ENCODE results near the gene SLC27A5. TPM values are rescaled to one million over a fixed set of nuclear protein-coding genes. Genes with fewer than 3 reads are reported as not detected.

SLC27A5 gene
- total and polyA plus RNA-seq, 9 of the 15 experiments (the other 6 are each of a cell fraction or from before 2014, with no cell fraction given): 42.2 to 318 (median 64.7) TPM

DNA sequence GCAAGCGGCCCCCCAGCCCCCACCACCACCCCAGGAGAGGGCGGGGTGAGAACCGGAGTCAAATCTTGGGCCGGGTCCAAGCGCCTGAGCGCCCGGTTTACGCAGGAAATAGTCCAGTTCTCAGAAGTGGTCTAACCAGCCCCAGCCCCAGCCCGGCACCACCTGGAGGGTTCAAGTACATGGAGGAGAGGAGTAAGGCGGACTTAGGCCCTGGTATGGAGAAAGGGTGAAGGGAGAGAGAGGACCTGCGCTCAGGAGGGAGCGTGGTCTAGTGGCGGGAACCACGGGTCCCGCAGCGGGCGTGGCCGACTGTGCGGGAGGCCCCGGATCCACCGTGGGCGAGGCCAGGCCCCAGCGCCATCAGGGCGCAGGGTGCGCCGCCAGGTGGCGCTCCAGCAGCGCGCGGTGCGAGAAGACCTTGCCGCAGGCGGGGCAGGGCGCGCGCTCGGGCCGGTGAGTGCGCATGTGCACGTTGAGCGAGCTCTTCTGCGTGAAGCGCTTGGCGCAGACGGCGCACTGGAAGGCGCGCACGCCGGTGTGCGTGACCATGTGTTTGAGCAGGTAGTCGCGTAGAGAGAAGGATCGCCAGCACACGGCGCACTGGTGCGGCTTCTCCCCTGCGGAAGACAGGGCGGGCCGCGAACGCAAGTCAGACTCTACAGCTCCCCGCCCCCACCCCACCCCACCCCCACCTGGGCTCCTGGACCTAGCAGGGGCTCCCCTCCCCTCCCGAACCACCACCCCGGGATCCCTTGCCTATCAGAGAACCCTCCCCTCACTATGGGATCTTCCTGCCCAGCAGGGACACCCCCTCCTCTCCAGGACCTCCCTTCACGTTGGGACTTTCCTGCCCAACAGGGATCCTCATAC is 2.1 kb upstream of the SLC27A5 start (continued):
- TF ChIP-seq, protein P1, sequence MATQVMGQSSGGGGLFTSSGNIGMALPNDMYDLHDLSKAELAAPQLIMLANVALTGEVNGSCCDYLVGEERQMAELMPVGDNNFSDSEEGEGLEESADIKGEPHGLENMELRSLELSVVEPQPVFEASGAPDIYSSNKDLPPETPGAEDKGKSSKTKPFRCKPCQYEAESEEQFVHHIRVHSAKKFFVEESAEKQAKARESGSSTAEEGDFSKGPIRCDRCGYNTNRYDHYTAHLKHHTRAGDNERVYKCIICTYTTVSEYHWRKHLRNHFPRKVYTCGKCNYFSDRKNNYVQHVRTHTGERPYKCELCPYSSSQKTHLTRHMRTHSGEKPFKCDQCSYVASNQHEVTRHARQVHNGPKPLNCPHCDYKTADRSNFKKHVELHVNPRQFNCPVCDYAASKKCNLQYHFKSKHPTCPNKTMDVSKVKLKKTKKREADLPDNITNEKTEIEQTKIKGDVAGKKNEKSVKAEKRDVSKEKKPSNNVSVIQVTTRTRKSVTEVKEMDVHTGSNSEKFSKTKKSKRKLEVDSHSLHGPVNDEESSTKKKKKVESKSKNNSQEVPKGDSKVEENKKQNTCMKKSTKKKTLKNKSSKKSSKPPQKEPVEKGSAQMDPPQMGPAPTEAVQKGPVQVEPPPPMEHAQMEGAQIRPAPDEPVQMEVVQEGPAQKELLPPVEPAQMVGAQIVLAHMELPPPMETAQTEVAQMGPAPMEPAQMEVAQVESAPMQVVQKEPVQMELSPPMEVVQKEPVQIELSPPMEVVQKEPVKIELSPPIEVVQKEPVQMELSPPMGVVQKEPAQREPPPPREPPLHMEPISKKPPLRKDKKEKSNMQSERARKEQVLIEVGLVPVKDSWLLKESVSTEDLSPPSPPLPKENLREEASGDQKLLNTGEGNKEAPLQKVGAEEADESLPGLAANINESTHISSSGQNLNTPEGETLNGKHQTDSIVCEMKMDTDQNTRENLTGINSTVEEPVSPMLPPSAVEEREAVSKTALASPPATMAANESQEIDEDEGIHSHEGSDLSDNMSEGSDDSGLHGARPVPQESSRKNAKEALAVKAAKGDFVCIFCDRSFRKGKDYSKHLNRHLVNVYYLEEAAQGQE (IDR thresholded peaks at IDR 0.05; ENCODE audit: borderline replicate concordance): peak; percentile 71
- TF ChIP-seq, protein P1 (CRISPR knock-in tag; IDR thresholded peaks at IDR 0.05; ENCODE audit: low read depth): peak; percentile 51; the same call in 1 of the 2 replicates
- TF ChIP-seq, protein P2, sequence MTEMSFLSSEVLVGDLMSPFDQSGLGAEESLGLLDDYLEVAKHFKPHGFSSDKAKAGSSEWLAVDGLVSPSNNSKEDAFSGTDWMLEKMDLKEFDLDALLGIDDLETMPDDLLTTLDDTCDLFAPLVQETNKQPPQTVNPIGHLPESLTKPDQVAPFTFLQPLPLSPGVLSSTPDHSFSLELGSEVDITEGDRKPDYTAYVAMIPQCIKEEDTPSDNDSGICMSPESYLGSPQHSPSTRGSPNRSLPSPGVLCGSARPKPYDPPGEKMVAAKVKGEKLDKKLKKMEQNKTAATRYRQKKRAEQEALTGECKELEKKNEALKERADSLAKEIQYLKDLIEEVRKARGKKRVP (CRISPR knock-in tag; IDR thresholded peaks at IDR 0.05): no peak
- TF ChIP-seq ZNF24 (IDR thresholded peaks at IDR 0.05) (peak; percentile 90), PHF8 (IDR thresholded peaks at IDR 0.05; ENCODE audit: borderline replicate concordance, low read length) (peak; percentile 54; the same call in 1 of the 2 replicates), EGR1 (conservative IDR thresholded peaks at IDR 0.05) (peak; percentile 60), ATF7 (IDR thresholded peaks at IDR 0.05) (peak; percentile 76), ZNF124 (CRISPR knock-in tag; IDR thresholded peaks at IDR 0.05) (no peak), PTBP1 (IDR thresholded peaks at IDR 0.05; ENCODE audit: low read depth, low read length) (0 out of 2 replicates have a peak, but pooled peaks have one; percentile 17), NFRKB (IDR thresholded peaks at IDR 0.05; ENCODE audit: low read depth) (0 out of 2 replicates have a peak, but pooled peaks have one; percentile 40), NCOA6 (IDR thresholded peaks at IDR 0.05) (peak; percentile 59; the same call in 1 of the 2 replicates), EP400 (IDR thresholded peaks at IDR 0.05) (peak; percentile 87)
- TF ChIP-seq, protein P3, sequence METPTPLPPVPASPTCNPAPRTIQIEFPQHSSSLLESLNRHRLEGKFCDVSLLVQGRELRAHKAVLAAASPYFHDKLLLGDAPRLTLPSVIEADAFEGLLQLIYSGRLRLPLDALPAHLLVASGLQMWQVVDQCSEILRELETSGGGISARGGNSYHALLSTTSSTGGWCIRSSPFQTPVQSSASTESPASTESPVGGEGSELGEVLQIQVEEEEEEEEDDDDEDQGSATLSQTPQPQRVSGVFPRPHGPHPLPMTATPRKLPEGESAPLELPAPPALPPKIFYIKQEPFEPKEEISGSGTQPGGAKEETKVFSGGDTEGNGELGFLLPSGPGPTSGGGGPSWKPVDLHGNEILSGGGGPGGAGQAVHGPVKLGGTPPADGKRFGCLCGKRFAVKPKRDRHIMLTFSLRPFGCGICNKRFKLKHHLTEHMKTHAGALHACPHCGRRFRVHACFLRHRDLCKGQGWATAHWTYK (CRISPR knock-in tag; IDR thresholded peaks at IDR 0.05): peak; percentile 83; the same call in 1 of the 2 replicates
- TF ChIP-seq, protein P4, sequence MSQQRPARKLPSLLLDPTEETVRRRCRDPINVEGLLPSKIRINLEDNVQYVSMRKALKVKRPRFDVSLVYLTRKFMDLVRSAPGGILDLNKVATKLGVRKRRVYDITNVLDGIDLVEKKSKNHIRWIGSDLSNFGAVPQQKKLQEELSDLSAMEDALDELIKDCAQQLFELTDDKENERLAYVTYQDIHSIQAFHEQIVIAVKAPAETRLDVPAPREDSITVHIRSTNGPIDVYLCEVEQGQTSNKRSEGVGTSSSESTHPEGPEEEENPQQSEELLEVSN (IDR thresholded peaks at IDR 0.05; ENCODE audit: borderline replicate concordance in 1 of 2, extremely low read depth in 1 of 2, insufficient read depth in 1 of 2, insufficient read length in 1 of 2, low read depth in 1 of 2, low read length in 1 of 2, poor library complexity in 1 of 2, severe bottlenecking in 1 of 2): peak; percentile 90 to 92

Measured in K562 (cell line).